Upper lobe of right lung (tissue), 1 donor: ENCODE measurements around the gene DCAF7. TPM values are rescaled to one million over a fixed set of nuclear protein-coding genes. Genes with fewer than 3 reads are reported as not detected.

Source experiments
- ATAC-seq: fragments of 200-7000 bp; cut with Tn5 transposase; one replicate; pipeline ENCODE4 v1.9.1; 2020; ENCODE audit warnings: mild to moderate bottlenecking, moderate library complexity
- DNase-seq: peaks from one replicate; pipeline ENCODE4 v3.0.0-alpha.2; 2020
- H3K27ac ChIP-seq: fragments of 200-600 bp; one replicate; pipeline ENCODE4 v1.8.0; 2022
- H3K27me3 ChIP-seq: fragments of 200-600 bp; one replicate; pipeline ENCODE4 v1.8.0; 2022; ENCODE audit warnings: mild to moderate bottlenecking
- H3K36me3 ChIP-seq: fragments of 200-600 bp; one replicate; pipeline ENCODE4 v1.8.0; 2022
- H3K4me1 ChIP-seq: fragments of 200-600 bp; one replicate; pipeline ENCODE4 v1.8.0; 2022
- H3K4me3 ChIP-seq: fragments of 200-600 bp; one replicate; pipeline ENCODE4 v1.8.0; 2022; ENCODE audit warnings: mild to moderate bottlenecking
- H3K9me3 ChIP-seq: fragments of 200-600 bp; one replicate; pipeline ENCODE4 v1.8.0; 2022
- intact Hi-C: fragments of 100-400 bp; cut with DNase I; formaldehyde crosslinking; loops from one replicate; pipeline ENCODE4 v1.11.0; 2022
- total RNA-seq: library from RNA; stranded (reverse); fragmentation: NEBNext Ultra II Directional; extraction: Animal tissue kit (Norgen Biotek cat#: 25700); gene quantifications from one replicate; pipeline ENCODE4 v1.2.1, GENCODE V29; 2021
- TF ChIP-seq, protein P1 (sequence below): fragments of 200-600 bp; IDR thresholded peaks from one replicate; pipeline ENCODE4 v1.8.0; 2022; ENCODE audit warnings: antibody characterized with exemption
- donor health status: DM: no; HTN: yes; CAD: no; lungs with severe emphysema.

DCAF7 gene
- total RNA-seq, 1 donor from 2014 or later, result 79.9 TPM

DNA sequence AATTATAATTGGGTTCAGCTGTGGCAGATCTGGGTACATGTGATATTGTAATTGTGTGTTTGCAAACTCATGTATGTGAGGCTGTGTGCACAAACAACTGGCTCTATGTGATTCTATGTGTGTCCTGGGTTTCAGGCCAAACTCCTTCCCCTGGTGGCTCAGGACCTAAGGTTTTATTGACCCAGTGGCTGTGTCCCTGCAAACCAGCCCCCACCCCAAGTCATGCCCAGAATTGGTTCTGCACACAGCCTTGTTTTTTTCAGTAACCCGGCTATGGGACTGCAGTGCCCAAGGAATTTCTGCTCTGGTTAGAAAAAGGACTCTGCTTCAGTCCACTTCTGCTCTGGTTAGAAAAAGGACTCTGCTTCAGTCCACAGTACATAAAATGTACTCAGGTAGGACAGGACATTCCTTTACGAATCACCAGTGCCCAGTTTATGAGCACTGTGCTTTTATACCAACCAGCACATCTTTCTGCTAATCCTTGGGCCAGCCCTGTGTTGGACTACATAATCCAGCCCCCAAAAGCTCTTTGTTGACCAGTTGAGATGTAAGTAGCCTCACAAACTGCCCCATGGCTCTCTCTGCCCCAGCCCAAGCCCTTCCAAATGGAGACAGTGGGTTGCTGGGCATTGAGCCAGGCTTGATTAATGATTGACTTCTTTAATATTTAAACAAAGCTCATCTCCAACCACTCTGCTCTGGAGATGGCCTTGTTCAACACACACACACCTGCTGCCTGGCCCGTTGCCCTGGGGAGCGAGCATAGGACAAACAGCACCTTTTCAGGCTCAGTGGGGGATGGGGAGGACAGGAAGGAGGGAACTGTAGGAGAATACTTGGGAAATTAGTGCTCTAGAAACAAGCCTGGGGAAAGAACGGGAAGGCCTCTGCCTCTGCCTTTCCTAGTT is 30.1 kb upstream of the DCAF7 start:
- intact Hi-C loops, result no loop called here
- ATAC-seq, result no peak

DNA sequence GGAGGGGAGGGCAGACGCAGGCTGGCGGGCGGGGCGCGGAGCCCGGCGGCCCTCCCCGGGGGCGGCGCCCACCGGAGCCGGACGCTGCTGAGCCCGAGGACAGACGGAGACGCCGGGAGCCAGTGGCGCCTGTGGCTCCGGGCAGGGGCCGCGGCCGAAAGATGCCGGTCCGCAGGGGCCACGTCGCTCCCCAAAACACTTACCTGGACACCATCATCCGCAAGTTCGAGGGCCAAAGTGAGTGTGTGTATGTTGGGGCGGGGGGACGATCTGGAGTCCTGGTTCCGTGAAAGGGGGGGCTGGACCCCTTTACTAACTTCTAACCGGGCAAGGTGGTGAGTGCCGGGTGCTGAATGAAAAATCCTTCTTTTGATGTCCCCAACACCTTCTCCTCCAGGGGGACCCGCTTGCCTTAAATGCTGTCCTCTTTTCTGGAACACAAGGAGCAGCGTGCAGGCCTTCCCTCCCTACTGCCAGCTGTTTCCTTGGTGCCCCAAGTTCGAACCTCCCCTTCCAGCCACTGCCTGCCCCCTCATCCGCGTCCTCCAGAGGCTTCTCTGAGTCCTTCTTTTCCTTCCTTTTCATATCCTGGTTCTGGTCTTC is 26.9 kb upstream of the DCAF7 start, which contains the start of gene KCNH6:
Gene KCNH6 (plus strand): TSS at position 106 of the 603 bp plus-strand sequence. CDS start 56 bp downstream, at position 162.
- H3K9me3 ChIP-seq, result no peaks in the 10 kb centered on the region
- ATAC-seq, result no peak
- DNase-seq, result no peak
- peaks cover 11% of the 10 kb centered on the region for H3K27me3 ChIP-seq
- H3K4me1 ChIP-seq, result no peaks in the 10 kb centered on the region
- H3K4me3 ChIP-seq, result no peak within 1 kb of the TSS
- H3K27ac ChIP-seq, result no peak within 1 kb of the TSS
- intact Hi-C loops, result no loop called here
- no peaks in the 10 kb centered on the region for H3K36me3 ChIP-seq
- TF ChIP-seq, protein P1, sequence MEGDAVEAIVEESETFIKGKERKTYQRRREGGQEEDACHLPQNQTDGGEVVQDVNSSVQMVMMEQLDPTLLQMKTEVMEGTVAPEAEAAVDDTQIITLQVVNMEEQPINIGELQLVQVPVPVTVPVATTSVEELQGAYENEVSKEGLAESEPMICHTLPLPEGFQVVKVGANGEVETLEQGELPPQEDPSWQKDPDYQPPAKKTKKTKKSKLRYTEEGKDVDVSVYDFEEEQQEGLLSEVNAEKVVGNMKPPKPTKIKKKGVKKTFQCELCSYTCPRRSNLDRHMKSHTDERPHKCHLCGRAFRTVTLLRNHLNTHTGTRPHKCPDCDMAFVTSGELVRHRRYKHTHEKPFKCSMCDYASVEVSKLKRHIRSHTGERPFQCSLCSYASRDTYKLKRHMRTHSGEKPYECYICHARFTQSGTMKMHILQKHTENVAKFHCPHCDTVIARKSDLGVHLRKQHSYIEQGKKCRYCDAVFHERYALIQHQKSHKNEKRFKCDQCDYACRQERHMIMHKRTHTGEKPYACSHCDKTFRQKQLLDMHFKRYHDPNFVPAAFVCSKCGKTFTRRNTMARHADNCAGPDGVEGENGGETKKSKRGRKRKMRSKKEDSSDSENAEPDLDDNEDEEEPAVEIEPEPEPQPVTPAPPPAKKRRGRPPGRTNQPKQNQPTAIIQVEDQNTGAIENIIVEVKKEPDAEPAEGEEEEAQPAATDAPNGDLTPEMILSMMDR, result no peak

More for the DNA sequence above, 30.1 kb upstream of the DCAF7 start:
- no peak for DNase-seq
- Histone ChIP-seq H3K36me3 (no peaks in the 10 kb centered on the region), H3K9me3 (no peaks in the 10 kb centered on the region), H3K27me3 (peaks cover 10% of the 10 kb centered on the region), H3K4me3 (no peak overlapping the region), H3K27ac (no peak overlapping the region), H3K4me1 (no peaks in the 10 kb centered on the region)
- TF ChIP-seq, protein P1, result no peak

DNA sequence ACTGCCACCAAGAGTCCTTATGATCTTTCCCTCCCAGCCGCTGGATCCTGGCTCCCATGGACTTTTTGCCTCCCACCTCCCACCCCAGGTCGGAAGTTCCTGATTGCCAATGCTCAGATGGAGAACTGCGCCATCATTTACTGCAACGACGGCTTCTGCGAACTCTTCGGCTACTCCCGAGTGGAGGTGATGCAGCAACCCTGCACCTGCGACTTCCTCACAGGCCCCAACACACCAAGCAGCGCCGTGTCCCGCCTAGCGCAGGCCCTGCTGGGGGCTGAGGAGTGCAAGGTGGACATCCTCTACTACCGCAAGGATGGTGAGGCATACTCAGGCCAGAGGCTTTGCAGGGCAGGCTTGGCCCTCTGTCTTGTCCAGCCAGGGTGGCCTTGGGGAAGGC is 26.2 kb upstream of the DCAF7 start:
- Histone ChIP-seq H3K27me3 (peaks cover 11% of the 10 kb centered on the region), H3K9me3 (no peaks in the 10 kb centered on the region), H3K36me3 (no peaks in the 10 kb centered on the region), H3K4me1 (no peaks in the 10 kb centered on the region), H3K4me3 (no peak overlapping the region), H3K27ac (no peak overlapping the region)
- DNase-seq (no peak), ATAC-seq (no peak)
- intact Hi-C loops, result no loop called here
- TF ChIP-seq, protein P1, result no peak

DNA sequence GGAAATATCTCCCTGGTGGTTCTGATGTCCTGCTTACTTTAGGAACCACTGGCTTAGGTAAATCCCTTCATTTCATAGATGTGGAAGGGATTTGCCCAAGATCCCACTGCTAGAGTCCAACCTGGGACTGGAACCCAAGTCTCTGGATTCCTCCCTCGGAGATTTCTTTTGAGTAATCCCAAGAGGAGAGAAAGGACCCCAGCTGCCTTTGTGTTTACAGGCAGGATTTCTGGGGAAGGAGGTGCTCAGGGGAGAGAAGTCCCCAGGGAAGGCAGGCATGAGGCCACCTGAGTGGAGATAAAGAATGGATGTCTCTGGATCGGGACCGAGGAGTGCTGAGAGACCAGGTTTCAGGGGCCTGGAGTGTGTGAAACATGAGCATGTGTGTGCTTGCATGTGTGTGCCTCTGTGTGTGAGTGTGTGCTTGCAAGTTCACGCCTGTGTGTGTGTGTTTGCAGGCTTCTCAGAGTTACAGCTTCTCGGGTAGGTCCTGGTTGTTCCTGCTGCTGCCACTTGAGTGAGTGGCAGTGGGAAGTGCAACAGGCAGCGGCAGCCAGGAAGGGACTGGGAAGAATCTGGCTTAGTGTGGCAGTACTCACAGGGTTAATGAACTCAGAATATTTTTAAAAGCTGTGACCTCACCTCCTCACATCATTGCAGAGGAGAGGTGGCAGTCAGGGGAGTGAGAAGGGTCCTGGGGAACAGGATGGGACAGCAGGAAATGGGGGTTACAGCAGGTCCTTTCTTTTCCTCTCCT is 24.9 kb upstream of the DCAF7 start:
- Histone ChIP-seq H3K27ac (no peak overlapping the region), H3K36me3 (no peaks in the 10 kb centered on the region), H3K27me3 (peaks cover 11% of the 10 kb centered on the region), H3K4me3 (no peak overlapping the region), H3K9me3 (no peaks in the 10 kb centered on the region), H3K4me1 (no peaks in the 10 kb centered on the region)
- ATAC-seq (no peak), DNase-seq (no peak)
- intact Hi-C loops, result no loop called here
- TF ChIP-seq, protein P1, result no peak

DNA sequence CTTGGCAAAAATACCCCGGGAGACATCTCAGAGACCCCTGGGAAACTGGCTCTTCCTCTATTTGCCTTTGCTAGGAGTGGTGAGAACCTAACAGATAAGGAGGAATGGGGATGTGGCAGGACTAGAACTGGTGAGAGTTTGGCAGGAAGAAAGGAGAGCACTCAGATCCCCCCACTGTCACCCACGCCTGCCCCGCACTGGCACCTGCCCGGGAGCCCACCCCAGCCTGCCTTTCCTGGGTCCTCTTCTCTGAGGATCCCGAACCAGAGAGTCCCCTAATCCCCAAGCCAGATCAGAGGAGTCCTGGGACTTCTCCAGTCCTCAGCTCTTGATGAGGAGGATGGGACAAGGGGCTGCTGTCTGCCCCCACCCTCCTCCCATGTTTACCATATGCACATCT is 23.4 kb upstream of the DCAF7 start:
- Histone ChIP-seq H3K4me1 (no peaks in the 10 kb centered on the region), H3K4me3 (no peak overlapping the region), H3K27me3 (peaks cover 11% of the 10 kb centered on the region), H3K36me3 (no peaks in the 10 kb centered on the region), H3K27ac (no peak overlapping the region), H3K9me3 (no peaks in the 10 kb centered on the region)
- no peak for DNase-seq
- TF ChIP-seq, protein P1, result no peak
- intact Hi-C loops, result no loop called here
- ATAC-seq, result no peak
